Measurements from ENCODE around the gene RXRB. TPM values are rescaled to one million over a fixed set of nuclear protein-coding genes. Genes with fewer than 3 reads are reported as not detected.
A peak's percentile ranks its signal among the peaks of the same experiment; 100 is the strongest.

The RXRB gene
- total and polyA plus RNA-seq, 2 of the 13 experiments (the other 11 are each of a cell fraction or from before 2014, with no cell fraction given) = 26.7 to 55.7 TPM

GRCh38 chr6:33208091-33208967 is 7.9 kb upstream of the RXRB start, which contains the start of gene RING1 (continued):
- TF ChIP-seq PTBP1 (IDR thresholded peaks at IDR 0.05; ENCODE audit: low read depth, low read length, poor library complexity, severe bottlenecking) (no peak), ZKSCAN8 (CRISPR knock-in tag; IDR thresholded peaks at IDR 0.05; ENCODE audit: borderline replicate concordance) (peak; percentile 74; the same call in 1 of the 2 replicates), SATB2 (CRISPR knock-in tag; IDR thresholded peaks at IDR 0.05) (no peak), ZBTB3 (CRISPR knock-in tag; IDR thresholded peaks at IDR 0.05; ENCODE audit: borderline replicate concordance, low read depth) (no peak), HOXD1 (CRISPR knock-in tag; IDR thresholded peaks at IDR 0.05) (no peak; the same call in 1 of the 2 replicates), ZNF773 (CRISPR knock-in tag; IDR thresholded peaks at IDR 0.05; ENCODE audit: borderline replicate concordance) (peak; percentile 23; the same call in 1 of the 2 replicates), SALL2 (CRISPR knock-in tag; IDR thresholded peaks at IDR 0.05) (peak; percentile 84; the same call in 1 of the 2 replicates), ZNF747 (CRISPR knock-in tag; IDR thresholded peaks at IDR 0.05; ENCODE audit: borderline replicate concordance) (peak; percentile 37; the same call in 1 of the 2 replicates), HDAC2 (CRISPR knock-in tag; IDR thresholded peaks at IDR 0.05) (peak; percentile 86), ZNF547 (CRISPR knock-in tag; IDR thresholded peaks at IDR 0.05) (peak; percentile 81; the same call in 1 of the 2 replicates), ZNF3 (CRISPR knock-in tag; IDR thresholded peaks at IDR 0.05) (no peak), BHLHE40 (IDR thresholded peaks at IDR 0.05; ENCODE audit: low read length) (0 out of 2 replicates have a peak, but pooled peaks have one; percentile 12), AGO1 (IDR thresholded peaks at IDR 0.05; ENCODE audit: low read depth, low read length, poor library complexity, severe bottlenecking) (peak; percentile 87), SIX4 (CRISPR knock-in tag; IDR thresholded peaks at IDR 0.05) (0 out of 2 replicates have a peak, but pooled peaks have one; percentile 17), ZNF513 (CRISPR knock-in tag; conservative IDR thresholded peaks at IDR 0.05) (no peak)
- TF ChIP-seq, protein P1, sequence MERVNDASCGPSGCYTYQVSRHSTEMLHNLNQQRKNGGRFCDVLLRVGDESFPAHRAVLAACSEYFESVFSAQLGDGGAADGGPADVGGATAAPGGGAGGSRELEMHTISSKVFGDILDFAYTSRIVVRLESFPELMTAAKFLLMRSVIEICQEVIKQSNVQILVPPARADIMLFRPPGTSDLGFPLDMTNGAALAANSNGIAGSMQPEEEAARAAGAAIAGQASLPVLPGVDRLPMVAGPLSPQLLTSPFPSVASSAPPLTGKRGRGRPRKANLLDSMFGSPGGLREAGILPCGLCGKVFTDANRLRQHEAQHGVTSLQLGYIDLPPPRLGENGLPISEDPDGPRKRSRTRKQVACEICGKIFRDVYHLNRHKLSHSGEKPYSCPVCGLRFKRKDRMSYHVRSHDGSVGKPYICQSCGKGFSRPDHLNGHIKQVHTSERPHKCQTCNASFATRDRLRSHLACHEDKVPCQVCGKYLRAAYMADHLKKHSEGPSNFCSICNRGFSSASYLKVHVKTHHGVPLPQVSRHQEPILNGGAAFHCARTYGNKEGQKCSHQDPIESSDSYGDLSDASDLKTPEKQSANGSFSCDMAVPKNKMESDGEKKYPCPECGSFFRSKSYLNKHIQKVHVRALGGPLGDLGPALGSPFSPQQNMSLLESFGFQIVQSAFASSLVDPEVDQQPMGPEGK (CRISPR knock-in tag; IDR thresholded peaks at IDR 0.05) = peak; percentile 96
- TF ChIP-seq, protein P2, sequence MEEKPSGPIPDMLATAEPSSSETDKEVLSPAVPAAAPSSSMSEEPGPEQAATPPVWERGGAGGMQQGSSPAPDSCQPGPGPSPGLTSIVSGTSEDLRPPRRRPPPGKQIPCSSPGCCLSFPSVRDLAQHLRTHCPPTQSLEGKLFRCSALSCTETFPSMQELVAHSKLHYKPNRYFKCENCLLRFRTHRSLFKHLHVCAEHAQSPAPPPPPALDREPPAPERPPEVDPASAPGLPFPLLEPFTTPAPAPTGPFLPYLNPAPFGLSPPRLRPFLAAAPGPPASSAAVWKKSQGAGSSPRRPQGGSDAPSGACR (CRISPR knock-in tag; IDR thresholded peaks at IDR 0.05) = no peak
- TF ChIP-seq, protein P3, sequence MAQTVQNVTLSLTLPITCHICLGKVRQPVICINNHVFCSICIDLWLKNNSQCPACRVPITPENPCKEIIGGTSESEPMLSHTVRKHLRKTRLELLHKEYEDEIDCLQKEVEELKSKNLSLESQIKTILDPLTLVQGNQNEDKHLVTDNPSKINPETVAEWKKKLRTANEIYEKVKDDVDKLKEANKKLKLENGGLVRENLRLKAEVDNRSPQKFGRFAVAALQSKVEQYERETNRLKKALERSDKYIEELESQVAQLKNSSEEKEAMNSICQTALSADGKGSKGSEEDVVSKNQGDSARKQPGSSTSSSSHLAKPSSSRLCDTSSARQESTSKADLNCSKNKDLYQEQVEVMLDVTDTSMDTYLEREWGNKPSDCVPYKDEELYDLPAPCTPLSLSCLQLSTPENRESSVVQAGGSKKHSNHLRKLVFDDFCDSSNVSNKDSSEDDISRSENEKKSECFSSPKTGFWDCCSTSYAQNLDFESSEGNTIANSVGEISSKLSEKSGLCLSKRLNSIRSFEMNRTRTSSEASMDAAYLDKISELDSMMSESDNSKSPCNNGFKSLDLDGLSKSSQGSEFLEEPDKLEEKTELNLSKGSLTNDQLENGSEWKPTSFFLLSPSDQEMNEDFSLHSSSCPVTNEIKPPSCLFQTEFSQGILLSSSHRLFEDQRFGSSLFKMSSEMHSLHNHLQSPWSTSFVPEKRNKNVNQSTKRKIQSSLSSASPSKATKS (CRISPR knock-in tag; IDR thresholded peaks at IDR 0.05) = no peak
